Progenitor cell of endocrine pancreas (in vitro differentiated cells): Measurements from ENCODE around the gene HMGCLL1. TPM values are rescaled to one million over a fixed set of nuclear protein-coding genes. Genes with fewer than 3 reads are reported as not detected.

ENCODE experiments used
- DNase-seq: peaks from one replicate; pipeline ENCODE4 v3.0.0; 2021; ENCODE audit warnings: low spot score; ENCODE audit not compliant: unreplicated experiment
- H3K27ac Mint-ChIP-seq: 2 replicates; pipeline ENCODE4 v1.8.0; 2021; ENCODE audit warnings: mild to moderate bottlenecking, moderate library complexity, mixed read lengths
- H3K27me3 Mint-ChIP-seq: 2 replicates; pipeline ENCODE4 v1.8.0; 2021; ENCODE audit warnings: mixed read lengths
- H3K36me3 Mint-ChIP-seq: 2 replicates; pipeline ENCODE4 v1.8.0; 2022; ENCODE audit warnings: mixed read lengths; ENCODE audit not compliant: insufficient read depth
- H3K4me1 Mint-ChIP-seq: 2 replicates; pipeline ENCODE4 v1.8.0; 2021; ENCODE audit warnings: low read depth, mixed read lengths
- H3K4me3 Mint-ChIP-seq: 2 replicates; pipeline ENCODE4 v1.8.0; 2021; ENCODE audit warnings: low read depth, mild to moderate bottlenecking, moderate library complexity, mixed read lengths
- H3K9me3 Mint-ChIP-seq: 2 replicates; pipeline ENCODE4 v1.8.0; 2021; ENCODE audit warnings: low read depth, mixed read lengths
- CTCF ChIP-seq: fragments of 200-600 bp; sonication (generic); IDR thresholded peaks from one replicate; pipeline ENCODE4 v1.5.0; 2021; ENCODE audit warnings: antibody characterized with exemption, mild to moderate bottlenecking; ENCODE audit not compliant: unreplicated experiment
- total RNA-seq: library from RNA; stranded (reverse); gene quantifications from 2 replicates; pipeline ENCODE4 v1.2.1, GENCODE V29; 2021

HMGCLL1 gene
- total RNA-seq, 1 donor from 2014 or later: 0.96 TPM

DNA sequence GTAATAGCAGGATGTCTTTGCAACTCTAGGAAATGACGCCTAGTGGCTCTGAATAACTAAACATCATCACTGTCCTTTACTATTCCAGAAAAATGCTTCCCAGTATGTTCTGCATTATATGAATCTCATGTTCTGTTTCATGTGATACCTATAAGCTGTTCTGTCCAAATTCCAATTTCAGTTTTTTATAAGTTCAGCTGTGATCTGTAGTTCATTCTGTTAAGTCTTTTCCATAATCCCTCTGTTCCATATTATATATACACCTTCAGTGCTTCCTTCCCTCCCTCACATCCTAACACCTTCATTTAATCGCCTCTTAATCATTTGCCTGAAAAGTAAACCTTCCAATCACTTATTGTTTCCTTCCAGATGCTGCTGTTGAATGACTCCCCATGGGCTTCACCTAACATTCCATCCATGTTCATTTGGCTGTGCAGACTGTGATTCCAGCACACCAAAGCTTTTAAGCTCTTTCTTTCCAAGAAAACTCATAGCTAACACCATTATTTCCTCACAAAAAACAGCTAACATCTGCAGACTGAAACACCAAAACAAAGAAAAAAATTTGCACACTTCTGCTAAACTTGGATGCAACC, 18.6 kb downstream of the HMGCLL1 start:
- H3K27me3 Mint-ChIP-seq: peaks cover 6% of the 10 kb centered on the region
- TF ChIP-seq CTCF: no peak
- H3K4me1 Mint-ChIP-seq: no peaks in the 10 kb centered on the region

GRCh38 chr6:55557146-55557545, 21.8 kb downstream of the HMGCLL1 start:
- DNase-seq: no peak
- no peaks in the 10 kb centered on the region for H3K36me3 Mint-ChIP-seq
- no peaks in the 10 kb centered on the region for H3K4me1 Mint-ChIP-seq
- peaks cover 6% of the 10 kb centered on the region for H3K27me3 Mint-ChIP-seq
- TF ChIP-seq CTCF: no peak
- no peak overlapping the region for H3K4me3 Mint-ChIP-seq
- no peak overlapping the region for H3K27ac Mint-ChIP-seq
- H3K9me3 Mint-ChIP-seq: no peaks in the 10 kb centered on the region

More for the DNA sequence above, 18.6 kb downstream of the HMGCLL1 start:
- H3K27ac Mint-ChIP-seq: no peak overlapping the region
- H3K4me3 Mint-ChIP-seq: no peak overlapping the region
- H3K9me3 Mint-ChIP-seq: no peaks in the 10 kb centered on the region
- H3K36me3 Mint-ChIP-seq: no peaks in the 10 kb centered on the region
- no peak for DNase-seq

DNA sequence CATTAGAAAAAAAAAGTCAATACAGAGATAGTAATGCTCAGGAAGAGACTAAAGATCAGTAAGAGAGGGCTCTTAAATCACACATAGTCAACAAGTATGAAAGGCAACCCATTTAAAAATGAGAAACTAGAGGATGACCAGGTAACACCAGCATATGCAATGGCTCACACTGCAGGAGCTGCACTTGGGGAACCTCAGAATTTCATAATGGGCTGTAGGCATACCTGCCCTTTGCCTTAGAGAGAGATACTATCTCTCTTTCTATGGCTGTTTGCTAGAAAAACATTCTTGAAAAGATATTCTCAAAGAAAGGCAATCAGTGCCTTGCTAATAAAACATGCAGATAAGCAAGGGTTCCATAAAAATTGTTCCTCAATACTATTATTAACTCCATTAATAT, 33.2 kb downstream of the HMGCLL1 start:
- H3K27ac Mint-ChIP-seq: no peak overlapping the region
- H3K9me3 Mint-ChIP-seq: no peaks in the 10 kb centered on the region

DNA sequence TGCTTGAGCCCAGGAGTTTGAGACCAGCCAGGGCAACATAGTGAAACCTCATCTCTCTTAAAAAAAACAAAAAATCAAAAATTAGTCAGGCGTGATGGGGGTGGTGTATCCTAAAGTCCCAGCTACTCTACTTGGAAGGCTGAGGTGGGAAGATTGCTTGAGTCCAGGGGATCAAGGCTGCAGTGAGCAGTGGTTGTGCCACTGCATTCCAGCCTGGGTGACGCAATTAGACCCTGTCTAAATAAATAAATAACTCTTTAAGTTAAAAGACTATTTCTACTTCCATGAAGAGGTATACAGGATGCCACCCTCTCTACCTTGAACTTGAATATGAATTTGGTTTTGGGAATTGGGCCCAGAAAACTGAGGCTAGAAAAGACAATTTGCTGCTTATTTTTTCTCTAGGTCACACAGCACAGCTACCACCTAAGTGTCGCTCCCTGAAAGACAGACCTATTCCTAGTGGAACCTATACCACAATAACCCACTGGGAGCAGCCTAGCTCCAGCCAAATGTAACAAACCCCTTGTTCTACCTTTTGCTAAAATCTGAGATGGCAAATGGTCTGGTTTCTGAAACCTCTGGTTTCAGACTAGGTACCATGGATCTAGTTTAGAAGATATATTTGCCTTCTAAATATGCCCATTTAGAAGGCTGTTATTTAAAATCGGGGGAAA, 35.2 kb downstream of the HMGCLL1 start:
- H3K9me3 Mint-ChIP-seq: no peaks in the 10 kb centered on the region
- H3K27me3 Mint-ChIP-seq: no peaks in the 10 kb centered on the region
- no peak overlapping the region for H3K4me3 Mint-ChIP-seq
- H3K36me3 Mint-ChIP-seq: no peaks in the 10 kb centered on the region
- DNase-seq: no peak
- H3K4me1 Mint-ChIP-seq: peaks cover 6% of the 10 kb centered on the region
- H3K27ac Mint-ChIP-seq: no peak overlapping the region
- peak; percentile 26 for TF ChIP-seq CTCF

More for the DNA sequence above, 33.2 kb downstream of the HMGCLL1 start:
- H3K4me3 Mint-ChIP-seq: no peak overlapping the region
- no peak for TF ChIP-seq CTCF
- H3K36me3 Mint-ChIP-seq: no peaks in the 10 kb centered on the region
- H3K27me3 Mint-ChIP-seq: no peaks in the 10 kb centered on the region
- peaks cover 6% of the 10 kb centered on the region for H3K4me1 Mint-ChIP-seq
- no peak for DNase-seq

GRCh38 chr6:55541024-55541423, 38.0 kb downstream of the HMGCLL1 start:
- Mint-ChIP-seq H3K36me3 (no peaks in the 10 kb centered on the region), H3K4me1 (peaks cover 3% of the 10 kb centered on the region), H3K27ac (no peak overlapping the region), H3K4me3 (no peak overlapping the region), H3K27me3 (no peaks in the 10 kb centered on the region), H3K9me3 (no peaks in the 10 kb centered on the region)
- no peak for TF ChIP-seq CTCF
- no peak for DNase-seq
